IMR-90 (cell line): ENCODE results near the gene TMEM240. TPM values are rescaled to one million over a fixed set of nuclear protein-coding genes. Genes with fewer than 3 reads are reported as not detected.
"Not testable (repeated sequence)": the region's sequence is repeated elsewhere in the genome, so short reads cannot be mapped to it uniquely, and the experiment has no call there.

Experiments
- ATAC-seq: fragments of 200-7000 bp; cut with Tn5 transposase; 2 replicates; pipeline ENCODE4 v1.9.1; 2020; ENCODE audit warnings: low read depth, mild to moderate bottlenecking, moderate library complexity
- BruUV-seq: library from RNA; stranded (reverse); fragments of 400-500 nt; replicated peaks from 2 replicates; lab custom pipeline; 2021; lab: Mats Ljungman, UMichigan
- CTCF ChIA-PET: fragments of 300-600 bp; formaldehyde crosslinking; extraction: SDS; loops from one replicate; lab custom pipeline; 2021; ENCODE audit warnings: antibody characterized with exemption; lab: Yijun Ruan, JAX
- POLR2A ChIA-PET: fragments of 300-600 bp; sonication (Branson Sonifier 250); formaldehyde crosslinking; loops from one replicate; lab custom pipeline; 2022; ENCODE audit warnings: antibody characterized with exemption; ENCODE audit not compliant: unreplicated experiment; lab: Charles Lee
- DNase-seq: peaks from one replicate; pipeline ENCODE4 v3.0.0; 2013
- H2AFZ ChIP-seq: replicated peaks from 2 replicates; pipeline ENCODE3; 2013; ENCODE audit warnings: low read length, mild to moderate bottlenecking; ENCODE audit not compliant: poor library complexity
- H2AK5ac ChIP-seq: 2 replicates; pipeline ENCODE4 v1.6.1; 2013; ENCODE audit warnings: low read depth, low read length, inconsistent platforms
- H2AK9ac ChIP-seq: replicated peaks from 2 replicates; pipeline ENCODE3; 2013; ENCODE audit warnings: mild to moderate bottlenecking, low read depth, low read length, moderate library complexity; ENCODE audit not compliant: poor library complexity
- H2BK120ac ChIP-seq: 2 replicates; pipeline ENCODE4 v1.6.1; 2013; ENCODE audit warnings: low read depth, low read length, inconsistent platforms
- H2BK15ac ChIP-seq: 3 replicates; pipeline ENCODE4 v1.6.1; 2013; ENCODE audit warnings: low read depth, low read length, inconsistent platforms
- H2BK20ac ChIP-seq: 2 replicates; pipeline ENCODE4 v1.6.1; 2013; ENCODE audit warnings: low read depth, mild to moderate bottlenecking, inconsistent platforms, low read length, moderate library complexity
- H2BK5ac ChIP-seq: 2 replicates; pipeline ENCODE4 v1.6.1; 2013; ENCODE audit warnings: mild to moderate bottlenecking, low read depth, low read length, inconsistent platforms; ENCODE audit not compliant: poor library complexity, severe bottlenecking
- H3K14ac ChIP-seq: replicated peaks from 2 replicates; pipeline ENCODE4 v1.6.1; 2013; ENCODE audit warnings: low read depth, low read length, inconsistent platforms
- H3K18ac ChIP-seq: 2 replicates; pipeline ENCODE4 v1.6.1; 2013; ENCODE audit warnings: low read depth, low read length, control low read depth
- H3K23ac ChIP-seq: 2 replicates; pipeline ENCODE4 v1.6.1; 2013; ENCODE audit warnings: low read depth, low read length, inconsistent platforms
- H3K27ac ChIP-seq: 2 replicates; pipeline ENCODE4 v1.5.1; 2013; ENCODE audit warnings: mild to moderate bottlenecking, control low read depth, low read length; ENCODE audit not compliant: insufficient read depth
- H3K27me3 ChIP-seq: 2 replicates; pipeline ENCODE4 v1.6.1; 2013; ENCODE audit warnings: low read length; ENCODE audit not compliant: control insufficient read depth, insufficient read depth
- H3K36me3 ChIP-seq: 2 replicates; pipeline ENCODE4 v1.6.1; 2013; ENCODE audit warnings: low read length, mixed read lengths; ENCODE audit not compliant: control insufficient read depth, insufficient read depth
- H3K4ac ChIP-seq: 2 replicates; pipeline ENCODE4 v1.6.1; 2013; ENCODE audit warnings: low read depth, low read length, inconsistent platforms
- H3K4me1 ChIP-seq: 2 replicates; pipeline ENCODE4 v1.6.1; 2013; ENCODE audit warnings: low read length, mixed read lengths; ENCODE audit not compliant: control insufficient read depth, insufficient read depth
- H3K4me2 ChIP-seq: 2 replicates; pipeline ENCODE4 v1.6.1; 2013; ENCODE audit warnings: low read depth, mild to moderate bottlenecking, control low read depth, low read length, moderate library complexity
- H3K4me3 ChIP-seq: 2 replicates; pipeline ENCODE4 v1.5.1; 2013; ENCODE audit warnings: low read depth, mild to moderate bottlenecking, control low read depth, low read length, moderate library complexity; ENCODE audit not compliant: insufficient read depth
- H3K56ac ChIP-seq: 2 replicates; pipeline ENCODE4 v1.6.1; 2013; ENCODE audit warnings: low read length, inconsistent platforms; ENCODE audit not compliant: insufficient read depth; ENCODE audit errors: extremely low read depth
- H3K79me1 ChIP-seq, 2 experiments: 2 replicates each; pipeline ENCODE4 v1.6.1; 2013; ENCODE audit warnings: low read length in 2 of 2, inconsistent platforms in 1 of 2, low read depth in 1 of 2
- H3K9ac ChIP-seq: 2 replicates; pipeline ENCODE4 v1.6.1; 2013; ENCODE audit warnings: low read depth, low read length, control low read depth
- H3K9me1 ChIP-seq: 2 replicates; pipeline ENCODE4 v1.6.1; 2013; ENCODE audit warnings: low read length, inconsistent platforms; ENCODE audit not compliant: insufficient read depth
- H3K9me3 ChIP-seq: 2 replicates; pipeline ENCODE4 v1.6.1; 2013; ENCODE audit warnings: low read length; ENCODE audit not compliant: control insufficient read depth, insufficient read depth
- H4K20me1 ChIP-seq: 2 replicates; pipeline ENCODE4 v1.6.1; 2013; ENCODE audit warnings: low read length, inconsistent platforms; ENCODE audit not compliant: insufficient read depth
- H4K5ac ChIP-seq: 2 replicates; pipeline ENCODE4 v1.6.1; 2013; ENCODE audit warnings: mild to moderate bottlenecking, low read depth, low read length, control low read depth
- H4K8ac ChIP-seq, 2 experiments: 2 replicates each; pipeline ENCODE4 v1.6.1; 2013; ENCODE audit warnings: low read depth in 2 of 2, low read length in 2 of 2, control low read depth in 1 of 2, inconsistent platforms in 1 of 2
- H4K91ac ChIP-seq: 2 replicates; pipeline ENCODE4 v1.6.1; 2013; ENCODE audit warnings: low read depth, low read length, inconsistent platforms; ENCODE audit not compliant: insufficient read depth
- WGBS, 2 experiments: methylation state at CpG; one replicate each; pipeline versions ENCODE4 v1.1.5 to v1.1.7; 2013; ENCODE audit warnings: missing lambda C conversion rate in 2 of 2; ENCODE audit not compliant: insufficient read length in 1 of 2; ENCODE audit errors: extremely low coverage in 2 of 2; 5-methylcytosine and 5-hydroxymethylcytosine counted together
- dilution Hi-C: fragments of 300-500 bp; cut with HindIII; formaldehyde crosslinking; loops from one replicate; pipeline ENCODE4 v1.14.3; 2018; ENCODE audit warnings: low sequenced_read_pairs; ENCODE audit not compliant: unreplicated experiment
- in situ Hi-C: fragments of 300-500 bp; cut with MboI; formaldehyde crosslinking; loops from 3 replicates; pipeline ENCODE4 v1.14.3; 2019; ENCODE audit warnings: low sequenced_read_pairs, inconsistent platforms, mixed read lengths
- intact Hi-C: fragments of 100-400 bp; cut with micrococcal nuclease; formaldehyde crosslinking; loops from 2 replicates; pipeline ENCODE4 v1.10.0; 2022
- polyA plus RNA-seq, 3 experiments: library from polyadenylated mRNA; depleted of rRNA; stranded (reverse); fragments of >200 nt; gene quantifications; 2 replicates each; pipeline ENCODE4 v1.2.3, GENCODE V29; 2012; ENCODE audit warnings: low replicate concordance in 1 of 3
- total RNA-seq: library from RNA; depleted of rRNA; stranded (reverse); fragments of >200 nt; gene quantifications from 2 replicates; pipeline ENCODE4 v1.2.3, GENCODE V29; 2012

Gene TMEM240
- total and polyA plus RNA-seq, 2 of the 4 experiments (the other 2 are of a cell fraction): 1.6 to 7.6 TPM

DNA sequence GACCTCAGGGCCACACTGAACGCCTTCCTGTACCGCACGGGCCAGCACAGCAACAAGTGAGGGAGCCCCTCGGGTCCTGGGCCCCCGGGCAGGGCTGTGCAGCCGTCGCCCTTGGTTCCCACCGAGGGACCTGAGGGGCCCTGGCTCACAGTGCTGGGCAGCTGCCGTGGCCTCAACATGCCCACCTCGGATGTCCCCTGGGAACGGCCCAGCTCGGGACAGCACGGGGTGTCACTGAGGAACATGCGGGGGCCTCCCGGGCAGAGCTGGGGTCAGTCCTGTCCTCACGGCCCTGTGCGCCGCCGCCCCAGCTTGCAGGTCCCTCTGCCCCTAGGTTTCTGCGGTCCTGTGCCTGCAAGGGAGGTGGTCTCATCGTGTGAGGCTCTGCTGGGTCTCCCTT, 13.9 kb downstream of the TMEM240 start:
- H3K4me1 ChIP-seq, H3K4me2 ChIP-seq, H2AK9ac ChIP-seq, H4K8ac ChIP-seq, POLR2A ChIA-PET, H3K9me1 ChIP-seq, H3K18ac ChIP-seq, H3K79me1 ChIP-seq, H4K20me1 ChIP-seq, ATAC-seq, H3K14ac ChIP-seq, in situ Hi-C loops, DNase-seq, intact Hi-C loops, H3K4ac ChIP-seq, H4K5ac ChIP-seq, H3K9ac ChIP-seq, dilution Hi-C loops, H3K23ac ChIP-seq, H4K91ac ChIP-seq, H2BK15ac ChIP-seq, H2AK5ac ChIP-seq, CTCF ChIA-PET, H2BK120ac ChIP-seq, H3K4me3 ChIP-seq, H2BK20ac ChIP-seq, H2AFZ ChIP-seq, H3K27me3 ChIP-seq, BruUV-seq, H3K56ac ChIP-seq, H3K9me3 ChIP-seq, H2BK5ac ChIP-seq, H3K27ac ChIP-seq: not testable (repeated sequence)
- H3K36me3 ChIP-seq: peaks cover 41% of the 10 kb centered on the region
- no CpG with 5 or more reads among the region's 21 CpGs for WGBS, 2 experiments

DNA sequence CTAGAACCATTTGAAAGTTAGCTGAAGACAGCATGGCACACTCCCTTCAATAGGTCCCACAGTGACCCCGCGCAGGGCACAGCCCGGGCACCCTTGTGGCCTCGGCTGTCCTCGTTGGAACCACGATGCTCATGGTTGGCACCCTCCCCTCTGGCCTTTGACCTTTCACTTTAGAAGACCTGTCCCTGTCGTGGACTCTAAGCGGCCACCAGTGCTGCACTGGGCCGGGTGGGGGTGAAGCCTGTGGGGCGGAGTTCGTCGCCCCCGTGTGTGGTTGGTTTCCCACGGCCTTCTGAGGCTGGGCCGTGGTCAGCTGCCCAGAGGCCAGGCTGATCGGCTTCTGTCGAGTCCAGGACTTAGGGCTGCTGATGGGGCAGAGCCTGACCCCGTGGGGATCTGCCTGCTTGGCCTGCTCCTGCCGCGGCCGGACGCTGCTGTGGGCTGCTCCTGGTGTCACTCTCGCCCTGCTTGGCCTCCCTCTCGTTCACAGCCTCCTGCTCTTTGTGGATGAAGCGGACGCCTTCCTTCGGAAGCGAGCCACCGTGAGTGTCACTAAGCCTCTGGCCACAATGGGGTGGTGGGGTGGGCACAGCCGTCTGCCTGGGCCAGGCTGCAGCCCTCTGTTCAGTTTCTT, 15.6 kb downstream of the TMEM240 start:
- H3K79me1 ChIP-seq, H3K4me1 ChIP-seq, POLR2A ChIA-PET, H4K5ac ChIP-seq, H4K91ac ChIP-seq, H3K56ac ChIP-seq, H4K20me1 ChIP-seq, ATAC-seq, H3K4me2 ChIP-seq, H2AK5ac ChIP-seq, H3K27me3 ChIP-seq, H4K8ac ChIP-seq, H2AK9ac ChIP-seq, H2BK120ac ChIP-seq, H3K18ac ChIP-seq, in situ Hi-C loops, H2BK15ac ChIP-seq, H2BK20ac ChIP-seq, intact Hi-C loops, H2AFZ ChIP-seq, dilution Hi-C loops, CTCF ChIA-PET, H3K4me3 ChIP-seq, H3K23ac ChIP-seq, H3K9me1 ChIP-seq, H3K14ac ChIP-seq, DNase-seq, H3K4ac ChIP-seq, H3K9me3 ChIP-seq, H2BK5ac ChIP-seq, H3K9ac ChIP-seq, BruUV-seq, H3K27ac ChIP-seq: not testable (repeated sequence)
- WGBS, 2 experiments: 100% methylated on average over 5 of the region's 30 CpGs; no CpG with 5 or more reads in 1 of the 2 experiments
- peaks cover 41% of the 10 kb centered on the region for H3K36me3 ChIP-seq
